ENCODE results near the gene CMIP.

- TF ChIP-seq, protein P1, sequence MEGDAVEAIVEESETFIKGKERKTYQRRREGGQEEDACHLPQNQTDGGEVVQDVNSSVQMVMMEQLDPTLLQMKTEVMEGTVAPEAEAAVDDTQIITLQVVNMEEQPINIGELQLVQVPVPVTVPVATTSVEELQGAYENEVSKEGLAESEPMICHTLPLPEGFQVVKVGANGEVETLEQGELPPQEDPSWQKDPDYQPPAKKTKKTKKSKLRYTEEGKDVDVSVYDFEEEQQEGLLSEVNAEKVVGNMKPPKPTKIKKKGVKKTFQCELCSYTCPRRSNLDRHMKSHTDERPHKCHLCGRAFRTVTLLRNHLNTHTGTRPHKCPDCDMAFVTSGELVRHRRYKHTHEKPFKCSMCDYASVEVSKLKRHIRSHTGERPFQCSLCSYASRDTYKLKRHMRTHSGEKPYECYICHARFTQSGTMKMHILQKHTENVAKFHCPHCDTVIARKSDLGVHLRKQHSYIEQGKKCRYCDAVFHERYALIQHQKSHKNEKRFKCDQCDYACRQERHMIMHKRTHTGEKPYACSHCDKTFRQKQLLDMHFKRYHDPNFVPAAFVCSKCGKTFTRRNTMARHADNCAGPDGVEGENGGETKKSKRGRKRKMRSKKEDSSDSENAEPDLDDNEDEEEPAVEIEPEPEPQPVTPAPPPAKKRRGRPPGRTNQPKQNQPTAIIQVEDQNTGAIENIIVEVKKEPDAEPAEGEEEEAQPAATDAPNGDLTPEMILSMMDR (conservative IDR thresholded peaks at IDR 0.05; ENCODE audit: low read depth, low read length), result no peak
- TF ChIP-seq EZH2 (IDR thresholded peaks at IDR 0.05; ENCODE audit: low read length, unreplicated experiment) (no peak), EZH2phosphoT487 (IDR thresholded peaks at IDR 0.05; ENCODE audit: borderline replicate concordance, low read length) (peak; percentile 72; the same call in 1 of the 2 replicates)
Measured at GRCh38 chr16:81492965-81493754, 48.6 kb downstream of the CMIP start.
